Left lung (tissue), 10 donors: ENCODE measurements around the gene EHD3. TPM values are rescaled to one million over a fixed set of nuclear protein-coding genes. Genes with fewer than 3 reads are reported as not detected.

Source experiments
- ATAC-seq: fragments of 200-7000 bp; cut with Tn5 transposase; one replicate; pipeline ENCODE4 v1.9.1; 2020; ENCODE audit warnings: moderate library complexity
- DNase-seq, 4 donors: peaks; one replicate each; pipeline ENCODE4 v3.0.0-alpha.2; 2013 to 2020
- H3K27ac ChIP-seq, 2 donors: fragments of 200-600 bp; sonication (generic) in 1 of 2; one replicate each; pipeline versions ENCODE4 v1.5.0 to v1.8.0; 2020 to 2021
- H3K27me3 ChIP-seq, 2 donors: fragments of 200-600 bp; sonication (generic) in 1 of 2; one replicate each; pipeline versions ENCODE4 v1.5.0 to v1.8.0; 2020 to 2021
- H3K36me3 ChIP-seq, 2 donors: fragments of 200-600 bp; sonication (generic) in 1 of 2; one replicate each; pipeline versions ENCODE4 v1.5.0 to v1.8.0; 2020 to 2021
- H3K4me1 ChIP-seq, 2 donors: fragments of 200-600 bp; one replicate each; pipeline ENCODE4 v1.8.0; 2021
- H3K4me3 ChIP-seq, 2 donors: fragments of 200-600 bp; sonication (generic) in 1 of 2; one replicate each; pipeline versions ENCODE4 v1.5.0 to v1.8.0; 2020 to 2021; ENCODE audit warnings: mild to moderate bottlenecking in 1 of 2
- H3K9me3 ChIP-seq, 2 donors: fragments of 200-600 bp; sonication (generic) in 1 of 2; one replicate each; pipeline versions ENCODE4 v1.5.0 to v1.8.0; 2020 to 2021
- CTCF ChIP-seq, 2 donors: fragments of 200-600 bp; sonication (generic) in 1 of 2; IDR thresholded peaks; one replicate each; pipeline versions ENCODE4 v1.5.0 to v1.8.0; 2021; ENCODE audit warnings: antibody characterized with exemption in 2 of 2
- intact Hi-C, 2 donors: fragments of 100-400 bp; cut with DNase I; formaldehyde crosslinking; loops; one replicate each; pipeline versions ENCODE4 v1.11.2 to v1.14.2; 2022
- polyA plus RNA-seq, 6 donors: library from polyadenylated mRNA; unstranded; fragments of 120-200 nt; gene quantifications; one replicate each; pipeline ENCODE4 v1.2.1, GENCODE V29; 2013; ENCODE audit not compliant: insufficient read length in 6 of 6
- total RNA-seq, 2 donors: library from RNA; stranded (reverse); fragmentation: NEBNext Ultra II Directional; extraction: Animal tissue kit (Norgen Biotek cat#: 25700); gene quantifications; one replicate each; pipeline ENCODE4 v1.2.1, GENCODE V29; 2021
- donor health status: DM: no; HTN: yes; CAD: no.
- donor health status: DM: no; HTN: no; CAD: no.

EHD3 gene
- total and polyA plus RNA-seq, 8 donors: 6.8 to 12.1 (median 8.9) TPM

GRCh38 chr2:31240381-31241365 lies 6.7 kb downstream of the EHD3 start:
- ATAC-seq (no peak), DNase-seq (no peak)
- H3K36me3 ChIP-seq: no peaks in the 10 kb centered on the region
- H3K9me3 ChIP-seq: no peaks in the 10 kb centered on the region
- no peaks in the 10 kb centered on the region for H3K4me1 ChIP-seq
- peak overlapping the region in 1 of 2 donors; percentile 44 for H3K27ac ChIP-seq
- no peaks in the 10 kb centered on the region for H3K27me3 ChIP-seq
- intact Hi-C loops: no loop called here
- no peak for TF ChIP-seq CTCF (IDR thresholded peaks at IDR 0.05)
- no peak overlapping the region for H3K4me3 ChIP-seq

DNA sequence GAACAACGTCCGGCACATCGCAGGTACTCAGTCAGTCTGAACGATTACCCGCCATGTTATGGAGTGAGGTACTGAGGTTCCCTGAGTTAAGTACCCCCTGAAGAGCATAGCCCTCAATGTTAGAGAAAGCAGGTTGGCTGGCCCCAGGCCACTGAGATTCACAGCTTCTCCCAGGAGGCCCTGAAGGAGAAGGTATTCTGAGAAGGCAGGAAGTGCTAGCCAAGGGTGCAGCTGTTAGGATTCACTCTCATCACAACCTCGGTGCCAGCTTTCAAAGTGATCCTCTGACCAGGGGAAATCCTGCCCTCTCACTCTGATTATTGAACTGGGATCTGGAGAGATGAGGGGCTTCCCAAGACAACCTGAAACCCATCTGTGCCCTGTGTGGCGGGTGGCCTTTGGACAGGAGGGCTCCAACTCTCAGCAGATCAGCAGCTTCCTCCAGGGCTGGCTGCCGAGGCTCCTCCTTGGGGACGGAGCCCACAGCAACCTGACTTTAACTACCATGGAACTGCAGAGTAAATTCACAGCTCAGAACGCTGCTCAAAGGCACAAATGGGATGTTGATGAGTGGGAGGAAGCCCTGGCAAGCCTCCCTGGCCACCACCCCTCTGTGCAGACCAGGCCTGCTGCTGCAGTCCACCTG lies 7.8 kb downstream of the EHD3 start:
- intact Hi-C loops: no loop called here
- Histone ChIP-seq H3K4me1 (no peaks in the 10 kb centered on the region), H3K27ac (no peak overlapping the region), H3K36me3 (no peaks in the 10 kb centered on the region), H3K4me3 (no peak overlapping the region), H3K9me3 (no peaks in the 10 kb centered on the region), H3K27me3 (no peaks in the 10 kb centered on the region)
- DNase-seq (no peak), ATAC-seq (no peak)
- TF ChIP-seq CTCF (IDR thresholded peaks at IDR 0.05): no peak

DNA sequence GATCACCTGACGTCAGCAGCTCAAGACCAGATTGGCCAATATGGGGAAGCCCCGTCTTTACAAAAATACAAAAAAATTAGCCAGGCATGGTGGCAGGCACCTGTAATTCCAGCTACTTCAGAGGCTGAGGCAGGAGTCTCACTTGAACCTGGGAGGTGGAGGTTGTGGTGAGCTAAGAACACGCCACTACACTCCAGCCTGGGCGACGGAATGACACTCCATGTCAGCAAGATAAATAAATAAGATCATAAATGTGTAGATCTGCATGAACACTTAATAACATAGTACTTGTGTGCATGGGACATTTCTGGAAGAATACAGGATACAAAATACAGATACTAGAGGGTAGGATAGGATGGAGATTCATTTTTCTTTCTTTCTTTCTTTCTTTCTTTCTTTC lies 9.1 kb downstream of the EHD3 start:
- no peak for DNase-seq
- Histone ChIP-seq H3K36me3 (no peaks in the 10 kb centered on the region), H3K27me3 (no peaks in the 10 kb centered on the region), H3K27ac (no peak overlapping the region), H3K9me3 (no peaks in the 10 kb centered on the region), H3K4me1 (no peaks in the 10 kb centered on the region), H3K4me3 (no peak overlapping the region)
- intact Hi-C loops: no loop called here
- no peak for TF ChIP-seq CTCF (IDR thresholded peaks at IDR 0.05)
- no peak for ATAC-seq

DNA sequence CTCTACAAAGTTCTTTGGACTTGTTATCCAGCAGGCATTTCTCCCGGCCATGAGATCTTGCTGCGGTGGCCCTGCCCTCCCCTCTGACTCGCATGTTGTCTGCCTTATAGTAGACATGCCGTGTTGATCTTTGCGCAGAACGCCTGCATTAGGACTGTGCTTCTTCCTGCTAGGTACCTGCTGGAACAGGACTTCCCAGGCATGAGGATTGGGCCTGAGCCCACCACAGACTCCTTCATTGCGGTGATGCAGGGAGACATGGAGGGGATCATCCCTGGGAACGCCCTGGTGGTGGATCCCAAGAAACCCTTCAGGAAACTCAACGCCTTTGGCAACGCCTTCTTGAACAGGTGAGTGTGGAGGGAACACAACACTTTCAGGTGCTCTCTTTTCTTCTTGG lies 10.1 kb downstream of the EHD3 start:
- H3K27ac ChIP-seq: no peak overlapping the region
- H3K4me1 ChIP-seq: no peaks in the 10 kb centered on the region
- no peak for ATAC-seq
- H3K27me3 ChIP-seq: no peaks in the 10 kb centered on the region
- intact Hi-C loops: no loop called here
- no peak for TF ChIP-seq CTCF (IDR thresholded peaks at IDR 0.05)
- H3K4me3 ChIP-seq: no peak overlapping the region
- H3K9me3 ChIP-seq: no peaks in the 10 kb centered on the region
- no peaks in the 10 kb centered on the region for H3K36me3 ChIP-seq
- DNase-seq: no peak

DNA sequence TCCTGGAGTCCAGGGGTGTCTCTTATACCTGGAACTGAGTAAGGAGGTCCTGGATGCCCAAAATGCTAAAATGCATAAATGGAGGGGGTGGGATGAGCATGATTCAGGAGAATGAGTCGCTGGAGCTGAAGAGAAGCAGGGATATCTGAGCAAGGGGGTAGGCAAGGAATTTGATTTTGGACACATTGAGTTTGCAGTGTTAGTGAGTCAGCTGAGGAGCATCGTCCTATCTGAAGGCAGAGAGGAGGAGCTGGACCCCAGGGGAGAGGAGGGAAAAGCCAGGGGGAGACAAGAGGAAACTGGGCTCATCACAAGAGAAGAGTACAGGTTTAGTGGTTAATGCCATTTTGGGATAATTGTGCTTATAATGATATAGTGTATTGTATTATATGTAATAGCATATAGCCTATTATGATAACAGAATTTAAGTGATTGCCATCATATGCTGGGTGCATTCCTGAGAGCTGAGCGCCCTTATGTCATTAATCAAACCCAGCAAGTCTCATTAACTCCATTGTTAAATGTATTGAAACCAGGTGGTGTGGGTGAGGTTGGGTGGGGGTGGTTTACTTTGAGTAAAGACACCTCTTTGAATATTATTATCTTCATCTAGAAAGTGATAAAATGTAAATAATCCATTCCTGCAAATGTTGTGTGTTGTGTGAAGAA lies 12.4 kb downstream of the EHD3 start:
- no peak for DNase-seq
- Histone ChIP-seq H3K9me3 (no peaks in the 10 kb centered on the region), H3K36me3 (no peaks in the 10 kb centered on the region), H3K4me1 (no peaks in the 10 kb centered on the region), H3K27me3 (no peaks in the 10 kb centered on the region), H3K27ac (no peak overlapping the region), H3K4me3 (no peak overlapping the region)
- no peak for TF ChIP-seq CTCF (IDR thresholded peaks at IDR 0.05)
- no peak for ATAC-seq
- intact Hi-C loops: no loop called here
